ENCODE measurements around the gene TKTL1.
"Not testable (repeated sequence)": the region's sequence is repeated elsewhere in the genome, so short reads cannot be mapped to it uniquely, and the experiment has no call there.

The TKTL1 gene, protein sequence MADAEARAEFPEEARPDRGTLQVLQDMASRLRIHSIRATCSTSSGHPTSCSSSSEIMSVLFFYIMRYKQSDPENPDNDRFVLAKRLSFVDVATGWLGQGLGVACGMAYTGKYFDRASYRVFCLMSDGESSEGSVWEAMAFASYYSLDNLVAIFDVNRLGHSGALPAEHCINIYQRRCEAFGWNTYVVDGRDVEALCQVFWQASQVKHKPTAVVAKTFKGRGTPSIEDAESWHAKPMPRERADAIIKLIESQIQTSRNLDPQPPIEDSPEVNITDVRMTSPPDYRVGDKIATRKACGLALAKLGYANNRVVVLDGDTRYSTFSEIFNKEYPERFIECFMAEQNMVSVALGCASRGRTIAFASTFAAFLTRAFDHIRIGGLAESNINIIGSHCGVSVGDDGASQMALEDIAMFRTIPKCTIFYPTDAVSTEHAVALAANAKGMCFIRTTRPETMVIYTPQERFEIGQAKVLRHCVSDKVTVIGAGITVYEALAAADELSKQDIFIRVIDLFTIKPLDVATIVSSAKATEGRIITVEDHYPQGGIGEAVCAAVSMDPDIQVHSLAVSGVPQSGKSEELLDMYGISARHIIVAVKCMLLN

DNA sequence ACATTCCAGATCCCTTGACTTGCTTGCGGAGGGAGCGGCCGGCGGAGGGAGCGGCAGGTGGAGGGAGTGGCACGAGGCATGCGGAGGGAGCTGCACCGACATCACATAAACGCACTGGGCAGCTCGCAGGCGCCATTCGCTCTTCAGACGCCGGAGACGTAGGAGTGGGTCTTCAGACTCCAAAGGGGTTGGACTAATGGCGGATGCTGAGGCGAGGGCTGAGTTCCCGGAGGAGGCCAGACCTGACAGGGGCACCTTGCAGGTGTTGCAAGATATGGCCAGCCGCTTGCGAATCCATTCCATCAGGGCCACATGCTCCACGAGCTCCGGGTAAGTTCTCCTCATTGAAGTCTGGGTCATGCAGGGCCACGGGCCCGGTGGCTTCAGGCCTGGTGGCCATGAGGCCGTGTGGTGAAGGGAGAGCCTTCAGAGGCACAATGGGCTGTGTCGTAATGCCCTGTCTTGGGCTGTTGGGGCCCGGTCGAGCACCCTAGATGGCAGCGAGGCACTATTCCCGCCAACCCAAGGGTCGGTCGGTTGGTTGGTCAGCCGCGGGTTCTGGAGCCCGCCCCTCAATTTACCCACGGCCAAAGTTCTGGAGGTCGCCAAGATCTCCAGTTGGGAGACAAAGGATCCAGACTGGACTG is at the start of gene TKTL1:
Gene TKTL1 (plus strand): TSS at position 132 of the 647 bp plus-strand sequence. CDS start 65 bp downstream, at position 197.
- Histone ChIP-seq H2AFZ (no peak within 1 kb of the TSS), H3K4me2 (ENCODE audit: low read length) (no peak within 1 kb of the TSS), H3K4me3 (ENCODE audit: low read depth, low read length) (no peak within 1 kb of the TSS), H3K36me3 (ENCODE audit: control insufficient read depth, insufficient read depth, low read length) (no peaks in the 10 kb centered on the region), H3K27me3 (ENCODE audit: control insufficient read depth, insufficient read depth, low read length) (no peaks in the 10 kb centered on the region), H3K4me1 (no peaks in the 10 kb centered on the region), H3K79me2 (no peaks in the 10 kb centered on the region), H3K9me3 (ENCODE audit: control insufficient read depth, low read length) (no peaks in the 10 kb centered on the region), H3K27ac (no peak within 1 kb of the TSS), H3K9ac (no peak within 1 kb of the TSS)
- TF ChIP-seq, protein P1, sequence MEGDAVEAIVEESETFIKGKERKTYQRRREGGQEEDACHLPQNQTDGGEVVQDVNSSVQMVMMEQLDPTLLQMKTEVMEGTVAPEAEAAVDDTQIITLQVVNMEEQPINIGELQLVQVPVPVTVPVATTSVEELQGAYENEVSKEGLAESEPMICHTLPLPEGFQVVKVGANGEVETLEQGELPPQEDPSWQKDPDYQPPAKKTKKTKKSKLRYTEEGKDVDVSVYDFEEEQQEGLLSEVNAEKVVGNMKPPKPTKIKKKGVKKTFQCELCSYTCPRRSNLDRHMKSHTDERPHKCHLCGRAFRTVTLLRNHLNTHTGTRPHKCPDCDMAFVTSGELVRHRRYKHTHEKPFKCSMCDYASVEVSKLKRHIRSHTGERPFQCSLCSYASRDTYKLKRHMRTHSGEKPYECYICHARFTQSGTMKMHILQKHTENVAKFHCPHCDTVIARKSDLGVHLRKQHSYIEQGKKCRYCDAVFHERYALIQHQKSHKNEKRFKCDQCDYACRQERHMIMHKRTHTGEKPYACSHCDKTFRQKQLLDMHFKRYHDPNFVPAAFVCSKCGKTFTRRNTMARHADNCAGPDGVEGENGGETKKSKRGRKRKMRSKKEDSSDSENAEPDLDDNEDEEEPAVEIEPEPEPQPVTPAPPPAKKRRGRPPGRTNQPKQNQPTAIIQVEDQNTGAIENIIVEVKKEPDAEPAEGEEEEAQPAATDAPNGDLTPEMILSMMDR (IDR thresholded peaks at IDR 0.05), result no peak

DNA sequence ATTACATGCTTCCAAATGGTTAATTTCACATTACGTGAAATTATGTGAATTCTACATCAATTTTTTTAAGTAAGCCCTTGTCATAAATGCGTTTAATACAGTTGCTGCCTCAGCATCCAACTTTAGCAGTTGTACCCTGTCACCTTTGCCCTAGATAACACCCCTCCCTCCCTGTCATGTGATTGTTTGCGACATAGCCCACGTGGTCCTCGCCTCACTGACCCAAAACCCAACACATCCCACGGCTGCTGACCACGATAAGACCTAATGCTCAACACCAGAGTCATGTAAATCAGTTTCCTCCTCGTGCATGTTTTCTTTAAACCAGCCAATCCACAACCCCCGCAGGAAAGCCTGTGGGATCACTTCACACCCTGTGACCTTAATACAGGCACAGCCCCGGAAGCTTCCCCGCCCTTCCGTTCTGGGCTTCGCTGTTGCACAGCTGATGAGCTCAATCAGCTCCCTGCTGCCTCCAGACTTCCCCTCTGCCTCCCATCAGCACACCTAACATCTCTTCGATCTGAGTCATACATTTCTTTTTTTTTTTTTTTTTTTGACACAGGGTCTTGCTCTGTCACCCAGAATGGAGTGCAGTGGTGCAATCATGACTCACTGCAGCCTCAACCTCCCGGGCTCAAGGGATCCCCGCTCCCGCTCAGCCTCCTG is 48.1 kb upstream of the TKTL1 start:
- not testable (repeated sequence) for H3K79me2 ChIP-seq; H3K27me3 ChIP-seq (ENCODE audit: control insufficient read depth, insufficient read depth, low read length); H3K4me3 ChIP-seq (ENCODE audit: low read depth, low read length); H2AFZ ChIP-seq; H3K27ac ChIP-seq; H3K36me3 ChIP-seq (ENCODE audit: control insufficient read depth, insufficient read depth, low read length); H3K4me1 ChIP-seq; H3K4me2 ChIP-seq (ENCODE audit: low read length); H3K9me3 ChIP-seq (ENCODE audit: control insufficient read depth, low read length); H3K9ac ChIP-seq

DNA sequence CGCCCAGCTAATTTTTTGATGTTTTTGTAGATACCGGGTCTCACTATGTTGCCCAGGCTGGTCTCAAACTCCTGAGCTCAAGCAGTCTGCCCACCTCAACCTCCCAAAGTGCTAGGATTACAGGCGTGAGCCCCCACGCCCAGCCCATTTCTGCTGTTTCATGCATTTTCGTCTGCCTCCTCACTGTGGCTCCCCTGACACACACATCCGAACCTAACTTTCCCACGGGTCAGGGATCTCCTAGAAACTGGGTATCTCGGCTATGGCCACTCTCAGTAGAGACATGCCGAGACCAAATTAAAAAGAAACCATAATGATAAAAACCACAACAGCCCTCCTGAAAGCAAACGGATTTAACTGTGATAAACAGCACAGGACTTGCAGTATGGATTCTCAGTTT is 47.5 kb upstream of the TKTL1 start:
- not testable (repeated sequence) for H3K9ac ChIP-seq; H3K4me1 ChIP-seq; H3K79me2 ChIP-seq; H3K36me3 ChIP-seq (ENCODE audit: control insufficient read depth, insufficient read depth, low read length); H3K9me3 ChIP-seq (ENCODE audit: control insufficient read depth, low read length); H3K4me2 ChIP-seq (ENCODE audit: low read length); H2AFZ ChIP-seq; H3K27ac ChIP-seq; H3K4me3 ChIP-seq (ENCODE audit: low read depth, low read length); H3K27me3 ChIP-seq (ENCODE audit: control insufficient read depth, insufficient read depth, low read length)

DNA sequence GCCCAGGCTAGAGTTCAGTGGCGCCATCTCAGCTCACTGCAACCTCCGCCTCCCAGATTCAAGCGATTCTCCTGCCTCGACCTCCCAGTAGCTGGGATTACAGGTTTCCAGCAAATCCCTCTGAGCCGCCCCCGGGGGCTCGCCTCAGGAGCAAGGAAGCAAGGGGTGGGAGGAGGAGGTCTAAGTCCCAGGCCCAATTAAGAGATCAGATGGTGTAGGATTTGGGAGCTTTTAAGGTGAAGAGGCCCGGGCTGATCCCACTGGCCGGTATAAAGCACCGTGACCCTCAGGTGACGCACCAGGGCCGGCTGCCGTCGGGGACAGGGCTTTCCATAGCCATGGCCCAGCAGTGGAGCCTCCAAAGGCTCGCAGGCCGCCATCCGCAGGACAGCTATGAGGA is 38.3 kb upstream of the TKTL1 start, which contains the start of gene OPN1MW3:
Gene OPN1MW3 (plus strand): TSS at position 301 of the 400 bp plus-strand sequence. CDS start 38 bp downstream, at position 339.
- not testable (repeated sequence) for H3K27ac ChIP-seq; H3K9me3 ChIP-seq (ENCODE audit: control insufficient read depth, low read length); H3K9ac ChIP-seq

DNA sequence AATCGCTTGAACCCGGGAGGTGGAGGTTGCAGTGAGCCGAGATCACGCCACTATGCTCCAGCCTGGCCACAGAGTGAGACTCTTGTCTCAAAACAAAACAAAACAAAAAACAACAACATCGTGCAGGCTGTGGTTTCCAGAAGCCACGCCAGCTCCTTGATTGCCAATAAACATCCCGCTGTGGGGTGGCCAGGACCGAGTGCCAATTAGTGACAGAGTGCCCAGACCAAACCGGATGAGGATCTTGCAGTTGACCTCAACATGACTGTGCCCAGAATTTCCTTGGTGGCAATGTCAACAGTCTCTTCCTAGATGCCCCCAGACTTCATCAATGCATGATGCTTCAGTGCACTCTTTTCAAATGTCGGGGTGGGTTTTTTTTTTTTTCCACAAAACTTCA is 36.9 kb upstream of the TKTL1 start:
- H3K4me2 ChIP-seq (ENCODE audit: low read length); H3K36me3 ChIP-seq (ENCODE audit: control insufficient read depth, insufficient read depth, low read length); H3K9ac ChIP-seq: not testable (repeated sequence)

More for the DNA sequence above, 38.3 kb upstream of the TKTL1 start, which contains the start of gene OPN1MW3:
- not testable (repeated sequence) for H2AFZ ChIP-seq; H3K4me1 ChIP-seq; H3K79me2 ChIP-seq; H3K4me3 ChIP-seq (ENCODE audit: low read depth, low read length); H3K36me3 ChIP-seq (ENCODE audit: control insufficient read depth, insufficient read depth, low read length); H3K4me2 ChIP-seq (ENCODE audit: low read length); H3K27me3 ChIP-seq (ENCODE audit: control insufficient read depth, insufficient read depth, low read length)

DNA sequence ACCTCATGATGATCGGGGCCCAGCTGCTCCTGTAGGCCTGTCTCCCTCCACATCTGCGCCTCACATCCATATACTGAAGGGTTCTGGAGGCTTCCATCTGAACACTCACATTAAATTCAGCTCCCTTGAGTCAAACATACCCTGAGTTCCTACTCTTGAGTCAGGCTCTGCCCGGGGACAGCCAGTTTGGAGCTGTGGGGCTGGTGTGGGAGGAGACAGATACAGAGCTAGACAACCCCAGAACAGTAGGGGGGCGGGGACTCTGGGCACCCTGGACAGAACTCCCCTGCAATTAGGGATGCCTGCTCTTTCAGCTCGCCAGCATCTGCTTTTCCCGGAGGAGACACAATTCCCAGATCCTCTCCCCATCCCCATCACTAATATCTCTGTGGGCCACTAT is 32.5 kb upstream of the TKTL1 start:
- not testable (repeated sequence) for H3K36me3 ChIP-seq (ENCODE audit: control insufficient read depth, insufficient read depth, low read length); H2AFZ ChIP-seq; H3K27me3 ChIP-seq (ENCODE audit: control insufficient read depth, insufficient read depth, low read length); H3K27ac ChIP-seq; H3K9me3 ChIP-seq (ENCODE audit: control insufficient read depth, low read length); H3K79me2 ChIP-seq; H3K4me3 ChIP-seq (ENCODE audit: low read depth, low read length); H3K9ac ChIP-seq; H3K4me2 ChIP-seq (ENCODE audit: low read length); H3K4me1 ChIP-seq

More for the DNA sequence above, 36.9 kb upstream of the TKTL1 start:
- not testable (repeated sequence) for H3K27me3 ChIP-seq (ENCODE audit: control insufficient read depth, insufficient read depth, low read length); H3K9me3 ChIP-seq (ENCODE audit: control insufficient read depth, low read length); H2AFZ ChIP-seq; H3K79me2 ChIP-seq; H3K4me3 ChIP-seq (ENCODE audit: low read depth, low read length); H3K27ac ChIP-seq; H3K4me1 ChIP-seq

DNA sequence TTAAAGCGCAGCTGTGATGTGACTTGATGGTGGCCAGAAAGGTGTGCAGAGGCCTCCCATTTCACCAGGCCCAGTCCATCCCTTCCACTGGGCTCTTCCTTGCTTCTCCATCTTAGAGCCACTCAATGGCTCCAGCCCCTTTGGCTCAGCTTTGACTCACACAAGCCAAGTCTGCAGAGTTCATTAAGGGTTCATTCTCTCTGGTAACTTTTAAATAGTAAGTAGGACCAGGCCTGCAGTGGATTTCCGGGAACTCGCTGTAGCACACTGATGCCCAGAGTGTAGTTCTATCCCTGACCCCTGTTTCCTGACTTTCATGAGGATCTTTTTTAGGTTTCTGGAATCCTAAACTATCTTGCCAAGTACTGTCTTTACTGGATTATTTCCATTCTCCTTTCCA is 26.4 kb upstream of the TKTL1 start:
- not testable (repeated sequence) for H3K4me1 ChIP-seq; H3K27me3 ChIP-seq (ENCODE audit: control insufficient read depth, insufficient read depth, low read length); H3K27ac ChIP-seq; H3K36me3 ChIP-seq (ENCODE audit: control insufficient read depth, insufficient read depth, low read length); H3K9me3 ChIP-seq (ENCODE audit: control insufficient read depth, low read length); H3K4me2 ChIP-seq (ENCODE audit: low read length); H3K79me2 ChIP-seq; H3K4me3 ChIP-seq (ENCODE audit: low read depth, low read length); H3K9ac ChIP-seq; H2AFZ ChIP-seq

DNA sequence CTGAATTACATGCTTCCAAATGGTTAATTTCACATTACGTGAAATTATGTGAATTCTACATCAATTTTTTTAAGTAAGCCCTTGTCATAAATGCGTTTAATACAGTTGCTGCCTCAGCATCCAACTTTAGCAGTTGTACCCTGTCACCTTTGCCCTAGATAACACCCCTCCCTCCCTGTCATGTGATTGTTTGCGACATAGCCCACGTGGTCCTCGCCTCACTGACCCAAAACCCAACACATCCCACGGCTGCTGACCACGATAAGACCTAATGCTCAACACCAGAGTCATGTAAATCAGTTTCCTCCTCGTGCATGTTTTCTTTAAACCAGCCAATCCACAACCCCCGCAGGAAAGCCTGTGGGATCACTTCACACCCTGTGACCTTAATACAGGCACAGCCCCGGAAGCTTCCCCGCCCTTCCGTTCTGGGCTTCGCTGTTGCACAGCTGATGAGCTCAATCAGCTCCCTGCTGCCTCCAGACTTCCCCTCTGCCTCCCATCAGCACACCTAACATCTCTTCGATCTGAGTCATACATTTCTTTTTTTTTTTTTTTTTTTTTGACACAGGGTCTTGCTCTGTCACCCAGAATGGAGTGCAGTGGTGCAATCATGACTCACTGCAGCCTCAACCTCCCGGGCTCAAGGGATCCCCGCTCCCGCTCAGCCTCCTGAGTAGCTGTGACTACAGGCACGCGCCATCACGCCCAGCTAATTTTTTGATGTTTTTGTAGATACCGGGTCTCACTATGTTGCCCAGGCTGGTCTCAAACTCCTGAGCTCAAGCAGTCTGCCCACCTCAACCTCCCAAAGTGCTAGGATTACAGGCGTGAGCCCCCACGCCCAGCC is 10.9 kb upstream of the TKTL1 start:
- not testable (repeated sequence) for H3K4me3 ChIP-seq (ENCODE audit: low read depth, low read length); H2AFZ ChIP-seq; H3K4me1 ChIP-seq

DNA sequence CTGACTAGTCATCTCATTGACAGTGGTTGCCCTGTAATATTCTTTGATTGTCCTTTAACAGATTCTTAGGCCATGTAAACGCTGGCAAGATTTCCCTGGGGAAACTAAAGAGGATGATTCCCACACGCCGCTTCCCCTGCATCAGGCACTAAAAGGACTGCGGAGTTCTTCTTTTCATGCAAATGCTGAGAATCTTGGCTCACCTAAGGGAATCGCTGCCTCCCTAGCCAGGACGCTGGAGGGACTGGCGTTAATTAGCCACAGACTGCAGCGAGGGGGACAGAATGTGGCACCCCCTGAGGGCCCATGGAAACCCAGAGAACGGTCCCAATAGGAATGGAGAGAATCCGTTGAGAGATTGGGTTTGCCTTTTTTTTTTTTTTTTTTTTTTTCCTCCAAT is 9.2 kb upstream of the TKTL1 start:
- not testable (repeated sequence) for H3K27me3 ChIP-seq (ENCODE audit: control insufficient read depth, insufficient read depth, low read length); H3K4me2 ChIP-seq (ENCODE audit: low read length); H3K4me3 ChIP-seq (ENCODE audit: low read depth, low read length); H3K36me3 ChIP-seq (ENCODE audit: control insufficient read depth, insufficient read depth, low read length); H3K79me2 ChIP-seq; H2AFZ ChIP-seq; H3K27ac ChIP-seq; H3K9ac ChIP-seq; H3K9me3 ChIP-seq (ENCODE audit: control insufficient read depth, low read length); H3K4me1 ChIP-seq

More for the DNA sequence above, 10.9 kb upstream of the TKTL1 start:
- H3K9me3 ChIP-seq (ENCODE audit: control insufficient read depth, low read length); H3K27me3 ChIP-seq (ENCODE audit: control insufficient read depth, insufficient read depth, low read length); H3K36me3 ChIP-seq (ENCODE audit: control insufficient read depth, insufficient read depth, low read length); H3K27ac ChIP-seq; H3K79me2 ChIP-seq; H3K9ac ChIP-seq; H3K4me2 ChIP-seq (ENCODE audit: low read length): not testable (repeated sequence)
